HL-60/S4 treated with phorbol 12-myristate 13-acetate at 8.2 ng/mL for 4 days and 3 days (cell line): ENCODE results near the gene STH.
"Not testable (repeated sequence)": the region's sequence is repeated elsewhere in the genome, so short reads cannot be mapped to it uniquely, and the experiment has no call there.

ENCODE experiments used
- in situ Hi-C: fragments of 300-500 bp; cut with MboI; formaldehyde crosslinking; loops from 2 replicates; pipeline ENCODE4 v1.15.0; 2022; ENCODE audit warnings: low sequenced_read_pairs

STH gene

GRCh38 chr17:45998987-45999899 is at the start of gene STH:
TSS of gene STH (plus strand) at chr17:45999250. CDS start at chr17:45999280, 30 bp downstream.
- in situ Hi-C loops: no loop called here

- in situ Hi-C loops: no loop called here
Observed at GRCh38 chr17:45949755-45950320, 49.2 kb upstream of the STH start.

- in situ Hi-C loops: no loop called here
Observed at GRCh38 chr17:45950888-45951287, 48.2 kb upstream of the STH start.

- in situ Hi-C loops: no loop called here
Observed at GRCh38 chr17:45951403-45951802, 47.6 kb upstream of the STH start.

- in situ Hi-C loops: no loop called here
Observed at GRCh38 chr17:45951941-45952340, 47.1 kb upstream of the STH start.

GRCh38 chr17:45952814-45953320 is 46.2 kb upstream of the STH start:
- in situ Hi-C loops: no loop called here

GRCh38 chr17:45953561-45953960 is 45.5 kb upstream of the STH start:
- in situ Hi-C loops: no loop called here

- in situ Hi-C loops: no loop called here
Observed at GRCh38 chr17:45954914-45955313, 44.1 kb upstream of the STH start.

GRCh38 chr17:45955326-45955725 is 43.7 kb upstream of the STH start:
- in situ Hi-C loops: no loop called here

GRCh38 chr17:45956090-45956489 is 43.0 kb upstream of the STH start:
- in situ Hi-C loops: no loop called here

GRCh38 chr17:45956746-45957145 is 42.3 kb upstream of the STH start:
- in situ Hi-C loops: not testable (repeated sequence)

- in situ Hi-C loops: no loop called here
Observed at GRCh38 chr17:45958307-45958706, 40.7 kb upstream of the STH start.

- in situ Hi-C loops: no loop called here
Observed at GRCh38 chr17:45958994-45959665, 39.9 kb upstream of the STH start.

- in situ Hi-C loops: no loop called here
Observed at GRCh38 chr17:45960311-45960710, 38.7 kb upstream of the STH start.

- in situ Hi-C loops: no loop called here
Observed at GRCh38 chr17:45961206-45961605, 37.8 kb upstream of the STH start.

- in situ Hi-C loops: no loop called here
Observed at GRCh38 chr17:45962221-45962972, 36.7 kb upstream of the STH start.

GRCh38 chr17:45963283-45963682 is 35.8 kb upstream of the STH start:
- in situ Hi-C loops: no loop called here

- in situ Hi-C loops: no loop called here
Observed at GRCh38 chr17:45963889-45964288, 35.2 kb upstream of the STH start.

GRCh38 chr17:45964634-45965033 is 34.4 kb upstream of the STH start:
- in situ Hi-C loops: no loop called here

- in situ Hi-C loops: no loop called here
Observed at GRCh38 chr17:45965812-45966211, 33.2 kb upstream of the STH start.
